Left lung (tissue), 10 donors: ENCODE measurements around the gene EML1. TPM values are rescaled to one million over a fixed set of nuclear protein-coding genes. Genes with fewer than 3 reads are reported as not detected.

Source experiments
- ATAC-seq: fragments of 200-7000 bp; cut with Tn5 transposase; one replicate; pipeline ENCODE4 v1.9.1; 2020; ENCODE audit warnings: moderate library complexity
- DNase-seq, 4 donors: peaks; one replicate each; pipeline ENCODE4 v3.0.0-alpha.2; 2013 to 2020
- H3K27ac ChIP-seq, 2 donors: fragments of 200-600 bp; sonication (generic) in 1 of 2; one replicate each; pipeline versions ENCODE4 v1.5.0 to v1.8.0; 2020 to 2021
- H3K27me3 ChIP-seq, 2 donors: fragments of 200-600 bp; sonication (generic) in 1 of 2; one replicate each; pipeline versions ENCODE4 v1.5.0 to v1.8.0; 2020 to 2021
- H3K36me3 ChIP-seq, 2 donors: fragments of 200-600 bp; sonication (generic) in 1 of 2; one replicate each; pipeline versions ENCODE4 v1.5.0 to v1.8.0; 2020 to 2021
- H3K4me1 ChIP-seq, 2 donors: fragments of 200-600 bp; one replicate each; pipeline ENCODE4 v1.8.0; 2021
- H3K4me3 ChIP-seq, 2 donors: fragments of 200-600 bp; sonication (generic) in 1 of 2; one replicate each; pipeline versions ENCODE4 v1.5.0 to v1.8.0; 2020 to 2021; ENCODE audit warnings: mild to moderate bottlenecking in 1 of 2
- H3K9me3 ChIP-seq, 2 donors: fragments of 200-600 bp; sonication (generic) in 1 of 2; one replicate each; pipeline versions ENCODE4 v1.5.0 to v1.8.0; 2020 to 2021
- CTCF ChIP-seq, 2 donors: fragments of 200-600 bp; sonication (generic) in 1 of 2; IDR thresholded peaks; one replicate each; pipeline versions ENCODE4 v1.5.0 to v1.8.0; 2021; ENCODE audit warnings: antibody characterized with exemption in 2 of 2
- intact Hi-C, 2 donors: fragments of 100-400 bp; cut with DNase I; formaldehyde crosslinking; loops; one replicate each; pipeline versions ENCODE4 v1.11.2 to v1.14.2; 2022
- polyA plus RNA-seq, 6 donors: library from polyadenylated mRNA; unstranded; fragments of 120-200 nt; gene quantifications; one replicate each; pipeline ENCODE4 v1.2.1, GENCODE V29; 2013; ENCODE audit not compliant: insufficient read length in 6 of 6
- total RNA-seq, 2 donors: library from RNA; stranded (reverse); fragmentation: NEBNext Ultra II Directional; extraction: Animal tissue kit (Norgen Biotek cat#: 25700); gene quantifications; one replicate each; pipeline ENCODE4 v1.2.1, GENCODE V29; 2021
- donor health status: DM: no; HTN: yes; CAD: no.
- donor health status: DM: no; HTN: no; CAD: no.

The EML1 gene
- total and polyA plus RNA-seq, 8 donors, result 24.6 to 48.6 (median 42.2) TPM

- DNase-seq (no peak), ATAC-seq (no peak)
- intact Hi-C loops, result no loop called here
- no peaks in the 10 kb centered on the region for H3K9me3 ChIP-seq
- no peaks in the 10 kb centered on the region for H3K27me3 ChIP-seq
- H3K36me3 ChIP-seq, result peaks cover 0 to 15% of the 10 kb centered on the region in 2 donors
- no peak for TF ChIP-seq CTCF (IDR thresholded peaks at IDR 0.05)
- no peak overlapping the region for H3K27ac ChIP-seq
- H3K4me3 ChIP-seq, result no peak overlapping the region
- no peaks in the 10 kb centered on the region for H3K4me1 ChIP-seq
These were observed 68.9 kb downstream of the EML1 start for GRCh38 chr14:99862136-99862535.

GRCh38 chr14:99863059-99863458, 69.8 kb downstream of the EML1 start:
- no peaks in the 10 kb centered on the region for H3K9me3 ChIP-seq
- TF ChIP-seq CTCF (IDR thresholded peaks at IDR 0.05), result no peak
- intact Hi-C loops, result no loop called here
- no peak overlapping the region for H3K27ac ChIP-seq
- no peak overlapping the region for H3K4me3 ChIP-seq
- ATAC-seq (no peak), DNase-seq (no peak)
- H3K4me1 ChIP-seq, result no peaks in the 10 kb centered on the region
- peaks cover 0 to 15% of the 10 kb centered on the region in 2 donors for H3K36me3 ChIP-seq
- no peaks in the 10 kb centered on the region for H3K27me3 ChIP-seq

DNA sequence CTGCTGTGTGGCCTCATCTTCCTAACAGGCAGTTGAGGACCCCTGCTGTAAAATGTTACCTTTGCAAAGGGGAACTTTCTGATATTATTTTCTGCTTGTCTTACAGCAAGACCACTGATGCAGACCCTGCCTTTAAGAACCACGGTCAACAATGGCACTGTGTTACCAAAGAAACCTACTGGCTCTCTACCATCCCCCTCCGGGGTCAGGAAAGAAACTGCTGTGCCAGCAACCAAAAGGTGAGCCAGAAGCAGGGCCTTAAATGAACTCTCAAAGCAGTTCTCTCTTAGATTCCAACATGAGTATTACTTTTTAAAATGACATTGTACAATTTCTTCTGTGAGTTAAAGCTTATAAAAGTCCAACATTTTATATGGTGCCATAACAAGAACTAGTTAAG, 72.2 kb downstream of the EML1 start:
- no peak for TF ChIP-seq CTCF (IDR thresholded peaks at IDR 0.05)
- Histone ChIP-seq H3K4me1 (no peaks in the 10 kb centered on the region), H3K36me3 (peaks cover 0 to 15% of the 10 kb centered on the region in 2 donors), H3K27me3 (no peaks in the 10 kb centered on the region), H3K9me3 (no peaks in the 10 kb centered on the region), H3K4me3 (no peak overlapping the region), H3K27ac (no peak overlapping the region)
- DNase-seq (no peak), ATAC-seq (no peak)
- intact Hi-C loops, result no loop called here

- H3K27ac ChIP-seq, result no peak overlapping the region
- TF ChIP-seq CTCF (IDR thresholded peaks at IDR 0.05), result no peak
- no peaks in the 10 kb centered on the region for H3K9me3 ChIP-seq
- no peak overlapping the region for H3K4me3 ChIP-seq
- H3K36me3 ChIP-seq, result peaks cover 0 to 11% of the 10 kb centered on the region in 2 donors
- no peaks in the 10 kb centered on the region for H3K27me3 ChIP-seq
- no peak for DNase-seq
- no peak for ATAC-seq
- no peaks in the 10 kb centered on the region for H3K4me1 ChIP-seq
- intact Hi-C loops, result no loop called here
These were observed 77.4 kb downstream of the EML1 start for GRCh38 chr14:99870617-99871016.

DNA sequence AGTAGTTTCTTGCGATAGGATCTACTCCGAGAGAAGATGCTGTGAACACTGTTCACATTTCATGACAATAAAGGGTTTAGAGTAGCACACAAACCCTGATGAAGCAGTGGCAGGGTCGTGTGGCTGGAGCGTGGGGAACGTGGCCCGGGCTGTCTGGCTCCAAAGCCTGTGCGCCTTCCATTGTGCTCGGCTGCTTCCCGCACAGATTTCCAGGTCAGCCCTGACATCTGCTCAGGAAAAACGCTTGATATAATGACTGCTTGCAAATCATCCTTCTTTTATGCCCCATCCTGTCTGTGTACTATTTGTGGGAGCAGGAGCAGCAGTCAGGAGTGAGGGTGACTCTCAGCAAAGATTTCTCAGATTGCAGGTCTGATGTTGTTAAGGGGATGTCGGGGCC, 78.6 kb downstream of the EML1 start:
- ATAC-seq (no peak), DNase-seq (no peak)
- H3K27ac ChIP-seq, result no peak overlapping the region
- no peaks in the 10 kb centered on the region for H3K9me3 ChIP-seq
- intact Hi-C loops, result no loop called here
- H3K36me3 ChIP-seq, result no peaks in the 10 kb centered on the region
- no peak for TF ChIP-seq CTCF (IDR thresholded peaks at IDR 0.05)
- no peaks in the 10 kb centered on the region for H3K27me3 ChIP-seq
- no peak overlapping the region for H3K4me3 ChIP-seq
- no peaks in the 10 kb centered on the region for H3K4me1 ChIP-seq
